ENCODE data around the gene TMCO2. TPM values are rescaled to one million over a fixed set of nuclear protein-coding genes. Genes with fewer than 3 reads are reported as not detected.

The TMCO2 gene
- total and polyA plus RNA-seq, 7 experiments from 2014 or later = not detected

- POLR2A ChIA-PET = no interaction called here
Observed at GRCh38 chr1:40281853-40282252, 34.1 kb downstream of the TMCO2 start.

GRCh38 chr1:40291293-40291692 lies 43.6 kb downstream of the TMCO2 start:
- H3K27ac Mint-ChIP-seq = peak overlapping the region in 4 of 9 donors; percentile 1 to 64 (median 32)
- Histone ChIP-seq H3K9me3 (ENCODE audit: control insufficient read depth in 2 of 3, low read length in 3 of 3) (no peaks in the 10 kb centered on the region), H3K36me3 (ENCODE audit: control insufficient read depth in 2 of 3, insufficient read depth in 3 of 3, low read length in 3 of 3) (peaks cover 5 to 58% (median 18%) of the 10 kb centered on the region in 3 experiments), H3K27ac (ENCODE audit: low read depth, low read length) (no peak overlapping the region), H3K4me1 (ENCODE audit: control insufficient read depth in 2 of 2, insufficient read depth in 2 of 2, low read length in 2 of 2) (no peaks in the 10 kb centered on the region), H3K4me3 (ENCODE audit: low read length) (no peak overlapping the region), H3K27me3 (ENCODE audit: control insufficient read depth in 2 of 2, insufficient read depth in 2 of 2, low read length in 2 of 2) (no peaks in the 10 kb centered on the region)
- H3K9me3 Mint-ChIP-seq = no peaks in the 10 kb centered on the region
- CTCF ChIA-PET = interaction anchor here (1.0 kb wide), 1 partner anchor 148 kb away, joined by 3 read pairs; no protein-coding TSS in a partner anchor
- POLR2A ChIA-PET = no interaction called here
- peaks cover 0 to 16% (median 0%) of the 10 kb centered on the region in 7 donors for H3K4me1 Mint-ChIP-seq
- H3K27me3 Mint-ChIP-seq = no peaks in the 10 kb centered on the region
- H3K4me3 Mint-ChIP-seq = no peak overlapping the region
- DNase-seq (no peak), ATAC-seq (no peak)
- intact Hi-C loops (cut with micrococcal nuclease) = no loop called here
- H3K36me3 Mint-ChIP-seq = peaks cover 5 to 49% (median 28%) of the 10 kb centered on the region in 5 donors

More at GRCh38 chr1:40281853-40282252, 34.1 kb downstream of the TMCO2 start:
- H3K27me3 ChIP-seq (ENCODE audit: control insufficient read depth in 2 of 2, insufficient read depth in 2 of 2, low read length in 2 of 2) = no peaks in the 10 kb centered on the region
- DNase-seq (no peak), ATAC-seq (no peak)
- H3K36me3 ChIP-seq (ENCODE audit: control insufficient read depth in 2 of 3, insufficient read depth in 3 of 3, low read length in 3 of 3) = peaks cover 0 to 32% (median 8%) of the 10 kb centered on the region in 3 experiments
- H3K9me3 ChIP-seq (ENCODE audit: control insufficient read depth in 2 of 3, low read length in 3 of 3) = no peaks in the 10 kb centered on the region
- H3K4me3 ChIP-seq (ENCODE audit: low read length) = no peak overlapping the region
- Mint-ChIP-seq H3K4me3 (no peak overlapping the region), H3K27me3 (no peaks in the 10 kb centered on the region), H3K36me3 (peaks cover 0 to 35% (median 20%) of the 10 kb centered on the region in 5 donors), H3K4me1 (peaks cover 0 to 5% (median 0%) of the 10 kb centered on the region in 7 donors), H3K9me3 (no peaks in the 10 kb centered on the region), H3K27ac (peak overlapping the region in 1 of 9 donors; percentile 24)
- CTCF ChIA-PET = interaction anchor here (0.6 to 1.0 kb wide), 2 partner anchors 123 to 132 kb away, joined by 3 to 4 read pairs; no protein-coding TSS in a partner anchor
- no peaks in the 10 kb centered on the region for H3K4me1 ChIP-seq (ENCODE audit: control insufficient read depth in 2 of 2, insufficient read depth in 2 of 2, low read length in 2 of 2)
- no peak overlapping the region for H3K27ac ChIP-seq (ENCODE audit: low read depth, low read length)
- intact Hi-C loops (cut with micrococcal nuclease) = no loop called here

DNA sequence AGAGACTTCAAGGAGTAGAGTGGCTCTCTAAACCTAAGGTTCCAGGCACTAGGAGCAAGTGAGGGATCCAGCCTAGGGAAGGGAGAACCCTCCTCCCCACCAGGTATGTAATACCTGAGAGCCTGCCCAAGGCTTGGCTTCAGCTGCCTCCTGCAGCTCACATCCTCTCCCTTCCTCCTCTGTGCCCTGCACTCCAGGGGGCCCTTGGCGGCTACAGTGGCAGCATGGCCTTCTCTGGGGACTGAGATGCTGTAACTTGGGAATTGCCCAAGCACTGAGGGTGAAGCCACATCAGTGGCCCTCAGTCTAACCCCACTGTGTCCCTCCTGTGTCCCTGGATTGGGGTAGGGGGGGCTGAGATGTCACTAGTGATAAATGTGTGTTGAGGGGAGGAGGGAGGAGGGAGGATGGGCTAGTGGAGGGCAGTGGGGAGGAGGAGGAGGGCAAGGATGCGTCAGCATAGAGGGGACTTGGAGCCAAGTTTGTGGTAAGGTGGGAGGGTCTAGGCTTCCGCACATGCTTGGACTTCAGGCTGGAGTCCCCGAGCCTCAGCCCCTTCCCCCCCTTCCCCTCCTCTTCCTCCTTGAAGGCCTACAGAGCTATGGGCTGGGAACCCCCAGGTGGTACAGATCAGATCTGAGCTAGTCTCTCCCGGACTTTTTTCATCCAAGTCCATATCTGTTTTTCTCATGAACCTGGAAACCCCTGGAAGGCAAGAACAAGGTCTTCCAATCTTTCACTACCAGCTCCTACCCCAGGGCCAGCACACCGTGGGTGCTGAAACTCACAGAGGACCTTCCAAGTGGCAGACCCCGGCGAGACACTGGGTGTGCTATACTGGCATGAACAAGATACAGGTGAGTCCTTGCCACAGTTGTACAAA lies 51.9 kb downstream of the TMCO2 start:
- Histone ChIP-seq H3K27me3 (ENCODE audit: control insufficient read depth in 2 of 2, insufficient read depth in 2 of 2, low read length in 2 of 2) (no peaks in the 10 kb centered on the region), H3K4me3 (ENCODE audit: low read length) (no peak overlapping the region), H3K4me1 (ENCODE audit: control insufficient read depth in 2 of 2, insufficient read depth in 2 of 2, low read length in 2 of 2) (no peaks in the 10 kb centered on the region), H3K27ac (ENCODE audit: low read depth, low read length) (no peak overlapping the region), H3K36me3 (ENCODE audit: control insufficient read depth in 2 of 3, insufficient read depth in 3 of 3, low read length in 3 of 3) (peaks cover 0 to under 1% (median 0%) of the 10 kb centered on the region in 3 experiments), H3K9me3 (ENCODE audit: control insufficient read depth in 2 of 3, low read length in 3 of 3) (no peaks in the 10 kb centered on the region)
- ATAC-seq = no peak
- ChIA-PET POLR2A (no interaction called here), CTCF (no interaction called here)
- Mint-ChIP-seq H3K27me3 (no peaks in the 10 kb centered on the region), H3K4me3 (no peak overlapping the region), H3K9me3 (no peaks in the 10 kb centered on the region), H3K4me1 (peaks cover 0 to 10% (median 0%) of the 10 kb centered on the region in 7 donors), H3K36me3 (peaks cover 0 to 4% (median 0%) of the 10 kb centered on the region in 5 donors), H3K27ac (peak overlapping the region in 1 of 9 donors; percentile 57)
- no peak for DNase-seq
- intact Hi-C loops (cut with micrococcal nuclease) = no loop called here

DNA sequence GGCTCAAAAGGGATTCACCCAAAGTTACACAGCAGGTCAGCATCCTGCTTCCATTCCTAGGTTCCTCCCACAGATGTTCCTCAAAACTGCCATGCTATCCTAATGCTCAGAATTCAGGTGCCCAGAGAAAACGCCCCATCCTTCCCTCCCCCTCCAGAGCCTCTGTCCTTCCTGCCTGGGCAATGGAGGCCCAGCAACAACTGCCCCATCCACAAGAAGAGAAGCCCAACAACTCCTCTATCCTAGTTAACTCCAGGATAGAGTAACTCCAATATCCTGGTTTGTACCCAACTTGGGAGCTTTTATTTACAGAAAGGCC lies 52.5 kb downstream of the TMCO2 start:
- Histone ChIP-seq H3K4me3 (ENCODE audit: low read length) (no peak overlapping the region), H3K27ac (ENCODE audit: low read depth, low read length) (no peak overlapping the region), H3K27me3 (ENCODE audit: control insufficient read depth in 2 of 2, insufficient read depth in 2 of 2, low read length in 2 of 2) (no peaks in the 10 kb centered on the region), H3K36me3 (ENCODE audit: control insufficient read depth in 2 of 3, insufficient read depth in 3 of 3, low read length in 3 of 3) (no peaks in the 10 kb centered on the region), H3K9me3 (ENCODE audit: control insufficient read depth in 2 of 3, low read length in 3 of 3) (no peaks in the 10 kb centered on the region), H3K4me1 (ENCODE audit: control insufficient read depth in 2 of 2, insufficient read depth in 2 of 2, low read length in 2 of 2) (no peaks in the 10 kb centered on the region)
- Mint-ChIP-seq H3K9me3 (no peaks in the 10 kb centered on the region), H3K4me3 (no peak overlapping the region), H3K36me3 (peaks cover 0 to 4% (median 0%) of the 10 kb centered on the region in 5 donors), H3K4me1 (peaks cover 0 to 10% (median 0%) of the 10 kb centered on the region in 7 donors), H3K27ac (no peak overlapping the region), H3K27me3 (no peaks in the 10 kb centered on the region)
- ChIA-PET POLR2A (no interaction called here), CTCF (no interaction called here)
- ATAC-seq (no peak), DNase-seq (no peak)
- intact Hi-C loops (cut with micrococcal nuclease) = no loop called here

- CTCF ChIA-PET = no interaction called here
- Mint-ChIP-seq H3K36me3 (peaks cover 0 to 4% (median 0%) of the 10 kb centered on the region in 5 donors), H3K4me1 (peaks cover 0 to 10% (median 0%) of the 10 kb centered on the region in 7 donors), H3K9me3 (no peaks in the 10 kb centered on the region), H3K27me3 (no peaks in the 10 kb centered on the region), H3K27ac (no peak overlapping the region), H3K4me3 (no peak overlapping the region)
- no peak overlapping the region for H3K4me3 ChIP-seq (ENCODE audit: low read length)
- ATAC-seq (no peak), DNase-seq (no peak)
- H3K27ac ChIP-seq (ENCODE audit: low read depth, low read length) = no peak overlapping the region
- H3K9me3 ChIP-seq (ENCODE audit: control insufficient read depth in 2 of 3, low read length in 3 of 3) = no peaks in the 10 kb centered on the region
- H3K27me3 ChIP-seq (ENCODE audit: control insufficient read depth in 2 of 2, insufficient read depth in 2 of 2, low read length in 2 of 2) = no peaks in the 10 kb centered on the region
- intact Hi-C loops (cut with micrococcal nuclease) = no loop called here
- H3K36me3 ChIP-seq (ENCODE audit: control insufficient read depth in 2 of 3, insufficient read depth in 3 of 3, low read length in 3 of 3) = no peaks in the 10 kb centered on the region
- no peaks in the 10 kb centered on the region for H3K4me1 ChIP-seq (ENCODE audit: control insufficient read depth in 2 of 2, insufficient read depth in 2 of 2, low read length in 2 of 2)
- POLR2A ChIA-PET = no interaction called here
Observed at GRCh38 chr1:40300651-40301050, 52.9 kb downstream of the TMCO2 start.

- ATAC-seq (no peak), DNase-seq (no peak)
- H3K4me1 Mint-ChIP-seq = peaks cover 0 to 10% (median 0%) of the 10 kb centered on the region in 7 donors
- no peaks in the 10 kb centered on the region for H3K36me3 ChIP-seq (ENCODE audit: control insufficient read depth in 2 of 3, insufficient read depth in 3 of 3, low read length in 3 of 3)
- no peak overlapping the region for H3K27ac Mint-ChIP-seq
- H3K4me1 ChIP-seq (ENCODE audit: control insufficient read depth in 2 of 2, insufficient read depth in 2 of 2, low read length in 2 of 2) = no peaks in the 10 kb centered on the region
- no peak overlapping the region for H3K4me3 ChIP-seq (ENCODE audit: low read length)
- no peaks in the 10 kb centered on the region for H3K27me3 Mint-ChIP-seq
- no peaks in the 10 kb centered on the region for H3K9me3 ChIP-seq (ENCODE audit: control insufficient read depth in 2 of 3, low read length in 3 of 3)
- no peak overlapping the region for H3K4me3 Mint-ChIP-seq
- CTCF ChIA-PET = no interaction called here
- H3K27ac ChIP-seq (ENCODE audit: low read depth, low read length) = no peak overlapping the region
- POLR2A ChIA-PET = no interaction called here
- H3K9me3 Mint-ChIP-seq = no peaks in the 10 kb centered on the region
- H3K27me3 ChIP-seq (ENCODE audit: control insufficient read depth in 2 of 2, insufficient read depth in 2 of 2, low read length in 2 of 2) = no peaks in the 10 kb centered on the region
- intact Hi-C loops (cut with micrococcal nuclease) = no loop called here
- peaks cover 0 to 4% (median 0%) of the 10 kb centered on the region in 5 donors for H3K36me3 Mint-ChIP-seq
Observed at GRCh38 chr1:40301066-40301465, 53.3 kb downstream of the TMCO2 start.
